Glutamatergic neuron (in vitro differentiated cells): ENCODE data around the gene NETO1. TPM values are rescaled to one million over a fixed set of nuclear protein-coding genes. Genes with fewer than 3 reads are reported as not detected.

Source experiments
- DNase-seq: peaks from one replicate; pipeline ENCODE4 v3.0.0; 2022
- H3K27ac Mint-ChIP-seq: one replicate; pipeline ENCODE4 v1.8.0; 2020; ENCODE audit warnings: mild to moderate bottlenecking, mixed read lengths, inconsistent platforms; ENCODE audit not compliant: unreplicated experiment
- H3K27me3 Mint-ChIP-seq: one replicate; pipeline ENCODE4 v1.8.0; 2020; ENCODE audit warnings: mild to moderate bottlenecking, moderate library complexity, mixed read lengths, inconsistent platforms; ENCODE audit not compliant: unreplicated experiment
- H3K36me3 Mint-ChIP-seq: one replicate; pipeline ENCODE4 v1.8.0; 2020; ENCODE audit warnings: mild to moderate bottlenecking, mixed read lengths, inconsistent platforms; ENCODE audit not compliant: unreplicated experiment
- H3K4me1 Mint-ChIP-seq: one replicate; pipeline ENCODE4 v1.8.0; 2020; ENCODE audit warnings: mild to moderate bottlenecking, low read depth, mixed read lengths, inconsistent platforms; ENCODE audit not compliant: unreplicated experiment
- H3K4me3 Mint-ChIP-seq: one replicate; pipeline ENCODE4 v1.8.0; 2020; ENCODE audit warnings: mild to moderate bottlenecking, mixed read lengths, inconsistent platforms; ENCODE audit not compliant: unreplicated experiment
- H3K9me3 Mint-ChIP-seq: one replicate; pipeline ENCODE4 v1.8.0; 2020; ENCODE audit warnings: mild to moderate bottlenecking, moderate library complexity, mixed read lengths, inconsistent platforms; ENCODE audit not compliant: unreplicated experiment
- CTCF ChIP-seq: fragments of 200-600 bp; sonication (generic); IDR thresholded peaks from one replicate; pipeline ENCODE4 v1.5.0; 2021; ENCODE audit not compliant: partially characterized antibody, unreplicated experiment
- total RNA-seq: library from RNA; stranded (reverse); fragmentation: NEBNext Ultra II Directional; extraction: Animal tissue kit (Norgen Biotek cat#: 25700); gene quantifications from one replicate; pipeline ENCODE4 v1.2.1, GENCODE V29; 2021; ENCODE audit not compliant: unreplicated experiment

NETO1 gene
- total RNA-seq, 1 donor from 2014 or later = 5.5 TPM

- Mint-ChIP-seq H3K36me3 (no peaks in the 10 kb centered on the region), H3K27ac (no peak overlapping the region), H3K4me1 (no peaks in the 10 kb centered on the region), H3K27me3 (no peaks in the 10 kb centered on the region), H3K9me3 (no peaks in the 10 kb centered on the region), H3K4me3 (no peak overlapping the region)
- no peak for TF ChIP-seq CTCF
- DNase-seq = no peak
Measured at GRCh38 chr18:72822202-72822601, 45.6 kb downstream of the NETO1 start.

GRCh38 chr18:72820571-72820970 is 47.2 kb downstream of the NETO1 start:
- no peak for TF ChIP-seq CTCF
- Mint-ChIP-seq H3K4me3 (no peak overlapping the region), H3K27me3 (no peaks in the 10 kb centered on the region), H3K36me3 (no peaks in the 10 kb centered on the region), H3K9me3 (no peaks in the 10 kb centered on the region), H3K4me1 (no peaks in the 10 kb centered on the region), H3K27ac (no peak overlapping the region)
- no peak for DNase-seq

- Mint-ChIP-seq H3K4me1 (no peaks in the 10 kb centered on the region), H3K27ac (no peak overlapping the region), H3K4me3 (no peak overlapping the region), H3K9me3 (no peaks in the 10 kb centered on the region), H3K36me3 (no peaks in the 10 kb centered on the region), H3K27me3 (no peaks in the 10 kb centered on the region)
- DNase-seq = no peak
- no peak for TF ChIP-seq CTCF
Measured at GRCh38 chr18:72819050-72819449, 48.7 kb downstream of the NETO1 start.

- peak overlapping the region; percentile 19 for H3K27ac Mint-ChIP-seq
- no peak overlapping the region for H3K4me3 Mint-ChIP-seq
- DNase-seq = no peak
- H3K9me3 Mint-ChIP-seq = no peaks in the 10 kb centered on the region
- no peaks in the 10 kb centered on the region for H3K4me1 Mint-ChIP-seq
- no peaks in the 10 kb centered on the region for H3K27me3 Mint-ChIP-seq
- TF ChIP-seq CTCF = no peak
- no peaks in the 10 kb centered on the region for H3K36me3 Mint-ChIP-seq
Measured at GRCh38 chr18:72811047-72811446, 56.7 kb downstream of the NETO1 start.

GRCh38 chr18:72808680-72809079 is 59.1 kb downstream of the NETO1 start:
- Mint-ChIP-seq H3K9me3 (no peaks in the 10 kb centered on the region), H3K27me3 (no peaks in the 10 kb centered on the region), H3K4me1 (no peaks in the 10 kb centered on the region), H3K4me3 (no peak overlapping the region), H3K36me3 (no peaks in the 10 kb centered on the region), H3K27ac (no peak overlapping the region)
- no peak for DNase-seq
- TF ChIP-seq CTCF = no peak
